GM12865 (cell line): ENCODE measurements around the gene GASK1B.

Source experiments
- DNase-seq: peaks from one replicate; pipeline ENCODE4 v3.0.0; 2010; ENCODE audit warnings: low read depth
- H3K4me3 ChIP-seq: 2 replicates; pipeline ENCODE4 v1.5.1; 2011; ENCODE audit warnings: mild to moderate bottlenecking, low read depth, low read length, control low read depth
- TF ChIP-seq, protein P1 (sequence below): IDR thresholded peaks from 2 replicates; pipeline ENCODE4 v1.5.1; 2011; ENCODE audit warnings: low read length, control low read depth, low read depth, inconsistent platforms; ENCODE audit not compliant: insufficient read depth; ENCODE audit errors: missing control alignments

Gene GASK1B

DNA sequence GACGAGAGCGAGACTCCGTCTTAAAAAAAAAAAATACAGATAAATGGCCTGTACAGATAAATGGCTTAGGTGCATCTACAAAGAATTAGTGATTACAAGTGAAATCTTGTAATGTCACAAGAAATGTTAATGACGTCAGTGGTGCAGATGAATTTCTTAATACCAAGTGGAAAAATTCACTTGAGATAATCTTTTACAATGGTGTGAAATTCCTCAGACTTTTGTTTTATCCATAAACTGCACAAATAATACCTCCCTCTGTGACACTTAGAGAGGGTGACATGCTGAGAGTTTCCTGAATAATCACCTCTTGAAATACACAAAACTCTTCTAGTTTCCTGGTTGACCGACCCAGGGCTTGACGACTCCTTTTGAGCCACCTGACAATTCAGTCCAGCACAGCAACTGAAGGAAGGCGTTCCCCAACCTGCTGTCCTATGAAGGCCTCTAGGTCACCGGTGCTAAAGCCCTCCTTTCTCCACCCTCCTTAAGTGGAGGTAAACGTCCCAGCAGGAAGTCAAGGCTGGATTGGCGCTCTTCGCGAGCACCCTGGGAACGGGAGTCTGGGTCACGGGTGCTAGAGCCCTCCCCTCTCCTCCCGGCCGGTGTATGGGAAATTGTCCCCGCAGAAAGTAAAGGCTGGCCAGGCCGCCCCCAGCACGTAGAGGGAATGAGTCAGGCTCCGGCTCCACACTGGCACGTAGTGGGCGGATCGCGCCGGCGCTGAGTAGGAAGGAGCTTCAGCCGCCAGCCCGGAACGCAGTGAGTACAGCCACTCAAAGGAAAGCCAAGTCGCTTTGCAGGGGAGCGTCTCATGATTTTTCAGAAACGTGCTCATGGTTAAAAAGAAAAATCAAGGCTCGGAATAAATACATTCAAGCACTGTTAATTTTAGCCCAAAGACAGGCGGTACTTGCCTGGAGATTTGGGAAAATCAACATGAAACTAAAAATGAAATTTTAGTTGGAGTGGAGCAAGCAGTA is 37.3 kb upstream of the GASK1B start, which contains the start of gene TMEM144:
TMEM144 (plus strand) TSS at position 662 of the 983 bp plus-strand sequence. CDS start 2,182 bp downstream, outside the sequence.
- no peak within 1 kb of the TSS for H3K4me3 ChIP-seq
- DNase-seq: no peak
- TF ChIP-seq, protein P1, sequence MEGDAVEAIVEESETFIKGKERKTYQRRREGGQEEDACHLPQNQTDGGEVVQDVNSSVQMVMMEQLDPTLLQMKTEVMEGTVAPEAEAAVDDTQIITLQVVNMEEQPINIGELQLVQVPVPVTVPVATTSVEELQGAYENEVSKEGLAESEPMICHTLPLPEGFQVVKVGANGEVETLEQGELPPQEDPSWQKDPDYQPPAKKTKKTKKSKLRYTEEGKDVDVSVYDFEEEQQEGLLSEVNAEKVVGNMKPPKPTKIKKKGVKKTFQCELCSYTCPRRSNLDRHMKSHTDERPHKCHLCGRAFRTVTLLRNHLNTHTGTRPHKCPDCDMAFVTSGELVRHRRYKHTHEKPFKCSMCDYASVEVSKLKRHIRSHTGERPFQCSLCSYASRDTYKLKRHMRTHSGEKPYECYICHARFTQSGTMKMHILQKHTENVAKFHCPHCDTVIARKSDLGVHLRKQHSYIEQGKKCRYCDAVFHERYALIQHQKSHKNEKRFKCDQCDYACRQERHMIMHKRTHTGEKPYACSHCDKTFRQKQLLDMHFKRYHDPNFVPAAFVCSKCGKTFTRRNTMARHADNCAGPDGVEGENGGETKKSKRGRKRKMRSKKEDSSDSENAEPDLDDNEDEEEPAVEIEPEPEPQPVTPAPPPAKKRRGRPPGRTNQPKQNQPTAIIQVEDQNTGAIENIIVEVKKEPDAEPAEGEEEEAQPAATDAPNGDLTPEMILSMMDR: no peak

DNA sequence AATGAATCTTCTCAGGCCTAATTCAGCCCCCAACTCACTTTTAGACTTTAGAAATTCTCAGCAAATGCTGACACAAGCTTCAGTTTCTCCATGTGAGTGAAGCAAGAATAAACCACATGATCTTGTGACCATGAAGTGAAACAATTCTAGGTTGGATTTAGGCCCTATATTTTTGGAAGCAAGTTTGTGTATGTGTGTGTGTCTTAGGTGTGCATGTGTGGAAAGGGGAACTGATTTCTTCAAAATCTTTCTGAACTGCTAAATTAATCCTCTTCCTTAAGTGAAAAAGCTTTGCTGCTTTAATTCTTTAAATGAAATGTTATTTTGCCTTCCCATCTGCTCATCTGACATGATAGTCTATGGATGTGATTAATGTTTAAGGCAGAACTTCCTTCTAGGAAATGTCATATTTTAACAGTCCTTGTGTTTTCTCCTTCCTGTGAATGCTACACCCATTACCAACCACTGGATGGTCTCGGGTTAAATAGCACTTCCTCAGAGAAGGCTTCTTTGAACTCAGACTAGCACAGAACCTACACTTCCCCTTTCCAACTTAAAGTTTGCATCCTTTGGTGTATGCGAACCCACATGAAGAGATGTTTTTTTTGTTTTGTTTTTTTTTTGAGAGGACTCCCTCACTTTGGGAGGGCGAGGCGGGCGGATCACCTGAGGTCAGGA is 36.3 kb upstream of the GASK1B start:
- no peak for DNase-seq
- no peak overlapping the region for H3K4me3 ChIP-seq
- TF ChIP-seq, protein P1: no peak

DNA sequence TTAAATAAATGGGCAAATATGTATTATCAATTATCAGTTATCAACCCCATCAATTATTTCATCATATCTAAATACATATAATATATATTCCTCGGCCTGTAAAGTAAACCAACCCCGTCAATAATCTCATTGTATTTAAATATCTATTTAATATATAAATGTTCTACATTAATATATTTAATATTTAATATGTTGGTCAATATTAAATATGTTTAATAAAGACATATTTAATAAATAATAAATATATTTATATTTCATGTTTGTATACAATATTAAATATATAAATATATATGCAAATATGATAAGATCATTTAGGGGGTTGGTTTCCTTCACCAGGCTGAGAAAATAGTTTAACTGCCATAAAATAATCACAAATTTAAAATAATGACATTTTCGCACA is 31.1 kb upstream of the GASK1B start:
- H3K4me3 ChIP-seq: no peak overlapping the region
- DNase-seq: no peak
- TF ChIP-seq, protein P1: no peak

DNA sequence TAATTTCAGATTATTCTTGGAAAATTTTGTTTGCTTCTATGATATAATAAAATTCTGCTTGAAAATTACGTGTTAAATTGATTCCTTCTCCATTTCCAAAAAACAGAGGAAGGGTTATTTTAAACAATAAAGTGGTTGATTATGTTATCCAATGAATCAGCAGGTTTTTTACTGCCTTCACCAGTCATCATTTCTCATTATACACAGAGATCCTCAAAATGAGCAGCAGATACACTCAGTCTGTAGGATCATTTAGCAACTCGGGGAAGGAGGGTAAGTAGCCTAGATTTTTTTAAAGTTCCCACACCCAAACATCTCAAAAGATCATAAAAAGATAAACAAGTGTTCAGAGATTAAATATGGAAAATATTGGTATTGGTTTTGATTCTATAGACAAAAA is 30.6 kb upstream of the GASK1B start:
- no peak for DNase-seq
- TF ChIP-seq, protein P1: no peak
- H3K4me3 ChIP-seq: no peak overlapping the region

DNA sequence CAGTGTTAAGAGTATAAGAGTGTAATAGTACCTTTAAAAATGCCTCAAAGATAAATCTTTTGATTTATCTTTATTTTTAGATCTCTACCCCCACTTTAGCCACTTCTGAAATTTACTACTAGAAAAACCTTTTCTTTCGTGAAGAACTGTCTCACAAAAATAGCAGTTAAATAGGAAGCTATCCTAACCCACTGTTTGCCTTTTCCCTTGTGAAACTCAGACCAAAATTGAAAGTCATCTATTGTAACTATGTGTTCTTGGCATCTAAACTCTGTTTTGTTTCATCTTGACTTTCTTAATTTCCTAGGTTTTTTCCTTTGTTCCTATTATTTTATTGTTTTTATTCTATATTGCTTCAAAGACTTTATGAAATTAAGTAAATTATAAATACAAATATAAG is 29.7 kb upstream of the GASK1B start:
- H3K4me3 ChIP-seq: no peak overlapping the region
- no peak for DNase-seq
- TF ChIP-seq, protein P1: no peak

DNA sequence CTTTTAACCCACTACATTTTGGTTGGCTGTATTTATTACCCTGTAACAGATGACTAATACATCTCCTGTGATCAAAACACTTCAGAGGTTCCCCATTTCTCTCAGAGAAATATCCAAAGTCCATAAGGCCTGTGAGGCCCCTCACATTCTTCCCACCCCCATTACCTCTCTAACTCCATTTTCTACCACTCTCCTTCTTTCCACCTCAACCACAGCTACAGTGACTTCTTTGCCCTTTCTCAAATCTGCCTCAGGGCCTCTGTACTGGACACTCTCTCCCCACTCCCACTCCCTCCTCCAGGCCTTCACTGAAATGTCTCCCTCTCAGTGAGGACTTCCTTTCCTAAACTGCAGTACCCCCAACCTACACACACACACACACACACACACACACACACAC is 29.1 kb upstream of the GASK1B start:
- H3K4me3 ChIP-seq: no peak overlapping the region
- no peak for DNase-seq
- TF ChIP-seq, protein P1: no peak
